Neuronal stem cell (in vitro differentiated cells): Measurements from ENCODE around the gene PCBP2.
"Not testable (repeated sequence)": the region's sequence is repeated elsewhere in the genome, so short reads cannot be mapped to it uniquely, and the experiment has no call there.

Experiments used
- DNase-seq: peaks from one replicate; pipeline ENCODE4 v3.0.0-alpha.2; 2013; ENCODE audit warnings: low spot score
- H2AFZ ChIP-seq: one replicate; pipeline ENCODE4 v1.6.1; 2013; ENCODE audit warnings: mild to moderate bottlenecking, low read length, inconsistent platforms
- H2AK5ac ChIP-seq: 2 replicates; pipeline ENCODE4 v1.6.1; 2013; ENCODE audit warnings: low read depth, mild to moderate bottlenecking, inconsistent platforms, low read length, moderate library complexity, mixed read lengths
- H2BK120ac ChIP-seq: 2 replicates; pipeline ENCODE4 v1.6.1; 2013; ENCODE audit warnings: low read depth, mild to moderate bottlenecking, inconsistent platforms, low read length, moderate library complexity, mixed read lengths
- H2BK12ac ChIP-seq: one replicate; pipeline ENCODE4 v1.6.1; 2013; ENCODE audit warnings: low read length, inconsistent platforms
- H2BK15ac ChIP-seq: 2 replicates; pipeline ENCODE4 v1.6.1; 2013; ENCODE audit warnings: mild to moderate bottlenecking, low read length, inconsistent platforms, mixed read lengths
- H2BK5ac ChIP-seq: one replicate; pipeline ENCODE4 v1.6.1; 2013; ENCODE audit warnings: inconsistent platforms, mild to moderate bottlenecking, low read length, moderate library complexity
- H3K14ac ChIP-seq: one replicate; pipeline ENCODE4 v1.6.1; 2013; ENCODE audit warnings: low read length, inconsistent platforms
- H3K18ac ChIP-seq: 2 replicates; pipeline ENCODE4 v1.6.1; 2013; ENCODE audit warnings: low read length, inconsistent platforms
- H3K23ac ChIP-seq: 2 replicates; pipeline ENCODE4 v1.6.1; 2013; ENCODE audit warnings: low read depth, mild to moderate bottlenecking, mixed read lengths, low read length, inconsistent platforms; ENCODE audit not compliant: poor library complexity
- H3K27ac ChIP-seq: replicated peaks from 3 replicates; pipeline ENCODE4 v1.5.1; 2013; ENCODE audit warnings: low read length, inconsistent platforms
- H3K27me3 ChIP-seq, 3 experiments: 2 replicates each; pipeline ENCODE4 v1.6.1; 2013; ENCODE audit warnings: low read length in 3 of 3, mild to moderate bottlenecking in 2 of 3, inconsistent platforms in 1 of 3, low read depth in 1 of 3, mixed read lengths in 1 of 3, moderate library complexity in 1 of 3; ENCODE audit not compliant: control insufficient read depth in 3 of 3, insufficient read depth in 3 of 3
- H3K36me3 ChIP-seq, 2 donors: replicated peaks in 1 of 2; 2 replicates each; pipeline ENCODE4 v1.6.1; 2013; ENCODE audit warnings: low read length in 2 of 2; ENCODE audit not compliant: control insufficient read depth in 2 of 2, insufficient read depth in 2 of 2
- H3K4ac ChIP-seq: 2 replicates; pipeline ENCODE4 v1.6.1; 2013; ENCODE audit warnings: inconsistent platforms, mild to moderate bottlenecking, low read length, moderate library complexity
- H3K4me1 ChIP-seq, 2 donors: 1 replicate in 1 of 2; 2 replicates in 1 of 2; pipeline ENCODE4 v1.6.1; 2013; ENCODE audit warnings: low read length in 2 of 2, low read depth in 1 of 2; ENCODE audit not compliant: control insufficient read depth in 2 of 2, insufficient read depth in 1 of 2
- H3K4me2 ChIP-seq: one replicate; pipeline ENCODE4 v1.6.1; 2013; ENCODE audit warnings: mild to moderate bottlenecking, low read length, inconsistent platforms; ENCODE audit not compliant: insufficient read depth, poor library complexity, severe bottlenecking
- H3K4me3 ChIP-seq, 2 donors: 2 replicates each; pipeline ENCODE4 v1.5.1; 2013; ENCODE audit warnings: low read length in 2 of 2, mild to moderate bottlenecking in 2 of 2, inconsistent platforms in 1 of 2, moderate library complexity in 1 of 2
- H3K79me1 ChIP-seq: one replicate; pipeline ENCODE4 v1.6.1; 2013; ENCODE audit warnings: low read depth, mild to moderate bottlenecking, inconsistent platforms, low read length, moderate library complexity
- H3K9ac ChIP-seq: one replicate; pipeline ENCODE4 v1.6.1; 2013; ENCODE audit warnings: mild to moderate bottlenecking, low read depth, low read length, inconsistent platforms; ENCODE audit not compliant: poor library complexity
- H3K9me3 ChIP-seq, 2 donors: replicated peaks in 1 of 2; 2 replicates each; pipeline versions ENCODE3 to v1.6.1; 2013; ENCODE audit warnings: low read length in 2 of 2, mild to moderate bottlenecking in 2 of 2, inconsistent platforms in 1 of 2, low read depth in 1 of 2, mixed read lengths in 1 of 2, moderate library complexity in 1 of 2; ENCODE audit not compliant: control insufficient read depth in 2 of 2, insufficient read depth in 1 of 2
- H4K8ac ChIP-seq: one replicate; pipeline ENCODE4 v1.6.1; 2013; ENCODE audit warnings: low read depth, mild to moderate bottlenecking, inconsistent platforms, low read length, moderate library complexity
- H4K91ac ChIP-seq: one replicate; pipeline ENCODE4 v1.6.1; 2013; ENCODE audit warnings: low read length, low read depth, mild to moderate bottlenecking, inconsistent platforms; ENCODE audit not compliant: poor library complexity
- WGBS, 2 donors: extraction: QIAGEN DNeasy Blood & Tissue Kit; methylation state at CpG; one replicate each; pipeline ENCODE4 v1.1.7; 2013; ENCODE audit warnings: missing lambda C conversion rate in 2 of 2, mixed read lengths in 1 of 2; ENCODE audit not compliant: insufficient read length in 2 of 2, insufficient replicate concordance in 1 of 2; ENCODE audit errors: extremely low coverage in 2 of 2; 5-methylcytosine and 5-hydroxymethylcytosine counted together

The PCBP2 gene

GRCh38 chr12:53430116-53430515, 21.8 kb upstream of the PCBP2 start:
- H4K8ac ChIP-seq: no peak overlapping the region
- H3K36me3 ChIP-seq: no peaks in the 10 kb centered on the region
- no peak overlapping the region for H3K4me3 ChIP-seq
- no peak overlapping the region for H3K23ac ChIP-seq
- DNase-seq: no peak
- no peak overlapping the region for H2BK120ac ChIP-seq
- H2BK12ac ChIP-seq: no peak overlapping the region
- peak overlapping the region; percentile 6 for H2BK15ac ChIP-seq
- H3K4me1 ChIP-seq: peaks cover 3 to 6% of the 10 kb centered on the region in 2 donors
- H3K27ac ChIP-seq: no peak overlapping the region
- no peak overlapping the region for H2AFZ ChIP-seq
- H2BK5ac ChIP-seq: no peak overlapping the region
- peak overlapping the region; percentile 19 for H4K91ac ChIP-seq
- peak overlapping the region; percentile 25 for H2AK5ac ChIP-seq
- H3K27me3 ChIP-seq: peaks cover 0 to 9% (median 0%) of the 10 kb centered on the region in 3 experiments
- no CpG with 5 or more reads among the region's 5 CpGs for WGBS, 2 donors
- H3K79me1 ChIP-seq: no peaks in the 10 kb centered on the region
- H3K4ac ChIP-seq: no peak overlapping the region
- no peak overlapping the region for H3K9ac ChIP-seq
- H3K4me2 ChIP-seq: no peak overlapping the region
- H3K9me3 ChIP-seq: no peaks in the 10 kb centered on the region
- peak overlapping the region; percentile 26 for H3K14ac ChIP-seq
- H3K18ac ChIP-seq: no peak overlapping the region

GRCh38 chr12:53431187-53431586, 20.7 kb upstream of the PCBP2 start:
- DNase-seq: no peak
- Histone ChIP-seq H4K8ac (no peak overlapping the region), H3K4ac (no peak overlapping the region), H3K9ac (no peak overlapping the region), H3K27me3 (peaks cover 0 to 9% (median 0%) of the 10 kb centered on the region in 3 experiments), H2BK120ac (no peak overlapping the region), H3K36me3 (no peaks in the 10 kb centered on the region), H3K4me3 (no peak overlapping the region), H3K27ac (no peak overlapping the region), H2BK12ac (no peak overlapping the region), H2AFZ (no peak overlapping the region), H2AK5ac (no peak overlapping the region), H3K9me3 (no peaks in the 10 kb centered on the region), H3K18ac (no peak overlapping the region), H2BK15ac (no peak overlapping the region), H3K14ac (no peak overlapping the region), H4K91ac (no peak overlapping the region), H3K23ac (no peak overlapping the region), H2BK5ac (no peak overlapping the region), H3K4me1 (no peaks in the 10 kb centered on the region), H3K4me2 (no peak overlapping the region), H3K79me1 (no peaks in the 10 kb centered on the region)
- WGBS, 2 donors: no CpG with 5 or more reads among the region's 7 CpGs

- H3K79me1 ChIP-seq, H4K91ac ChIP-seq, H2BK5ac ChIP-seq, H3K4me2 ChIP-seq, H3K18ac ChIP-seq, H3K27ac ChIP-seq, H3K9me3 ChIP-seq, H3K4ac ChIP-seq, H3K9ac ChIP-seq, H3K4me1 ChIP-seq, DNase-seq, H3K14ac ChIP-seq, H2BK12ac ChIP-seq, H2AK5ac ChIP-seq, H3K4me3 ChIP-seq, H3K27me3 ChIP-seq, H2BK120ac ChIP-seq, H3K36me3 ChIP-seq, H2AFZ ChIP-seq, H3K23ac ChIP-seq, H4K8ac ChIP-seq, H2BK15ac ChIP-seq: not testable (repeated sequence)
- WGBS, 2 donors: no CpG with 5 or more reads among the region's 9 CpGs
Observed at GRCh38 chr12:53435326-53435725, 16.6 kb upstream of the PCBP2 start.

GRCh38 chr12:53439582-53439981, 12.3 kb upstream of the PCBP2 start:
- H3K27me3 ChIP-seq, H4K8ac ChIP-seq, H2BK15ac ChIP-seq, H2BK120ac ChIP-seq, H3K4ac ChIP-seq, H3K23ac ChIP-seq, H2BK5ac ChIP-seq, H3K4me1 ChIP-seq, H3K79me1 ChIP-seq, H3K9me3 ChIP-seq, H3K18ac ChIP-seq, H3K9ac ChIP-seq, H3K14ac ChIP-seq, H2BK12ac ChIP-seq, H3K27ac ChIP-seq, H2AK5ac ChIP-seq, H3K4me2 ChIP-seq, H2AFZ ChIP-seq, H4K91ac ChIP-seq, H3K4me3 ChIP-seq, DNase-seq: not testable (repeated sequence)
- peaks cover 2 to 11% of the 10 kb centered on the region in 2 donors for H3K36me3 ChIP-seq
